GM19043 (cell line): Measurements from ENCODE around the gene GPRIN1.

ENCODE experiments used
- ATAC-seq: cut with Tn5 transposase; IDR thresholded peaks from one replicate; pipeline ENCODE4 v1.9.1; 2021; ENCODE audit warnings: low read depth; ENCODE audit not compliant: unreplicated experiment

The GPRIN1 gene

DNA sequence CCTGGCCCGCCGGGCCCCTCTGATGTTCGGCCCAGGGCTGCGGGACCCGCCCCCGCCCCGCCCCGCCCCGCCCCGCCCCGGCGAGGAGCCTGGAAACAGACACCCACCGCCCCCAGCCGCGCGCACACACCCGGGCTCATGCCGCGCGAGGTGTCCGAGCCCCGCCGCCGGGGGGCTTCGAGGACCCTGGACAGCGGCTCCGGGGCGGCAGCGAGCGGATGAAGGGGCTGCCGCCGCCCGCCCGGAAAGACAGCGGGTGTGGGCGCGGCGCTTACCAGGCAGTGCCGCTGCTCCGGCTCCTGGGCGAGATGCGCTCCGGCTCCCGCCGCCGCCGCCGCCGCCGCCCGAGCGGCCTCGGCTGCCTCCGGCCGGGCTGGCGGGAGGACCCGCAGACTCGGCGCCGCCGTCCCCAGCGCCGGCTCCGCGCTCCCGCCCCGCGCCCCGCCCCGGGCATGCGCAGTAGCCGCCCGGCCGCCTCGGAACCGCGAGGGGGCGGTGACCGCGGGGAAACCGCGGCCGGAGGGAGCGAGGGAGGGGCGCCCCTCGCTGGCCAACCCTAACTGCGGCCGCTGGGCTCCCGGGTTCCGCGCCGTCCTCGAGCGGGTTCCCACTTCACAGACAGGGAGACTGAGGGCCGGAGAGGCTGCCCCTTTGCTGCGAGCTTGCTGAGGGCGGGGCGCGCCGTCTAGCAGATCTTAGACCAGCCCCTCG is at the start of gene GPRIN1:
TSS of gene GPRIN1 (minus strand) at position 433 of the 711 bp plus-strand sequence. CDS start 10,322 bp downstream, outside the sequence.
- peak; percentile 69 for ATAC-seq

DNA sequence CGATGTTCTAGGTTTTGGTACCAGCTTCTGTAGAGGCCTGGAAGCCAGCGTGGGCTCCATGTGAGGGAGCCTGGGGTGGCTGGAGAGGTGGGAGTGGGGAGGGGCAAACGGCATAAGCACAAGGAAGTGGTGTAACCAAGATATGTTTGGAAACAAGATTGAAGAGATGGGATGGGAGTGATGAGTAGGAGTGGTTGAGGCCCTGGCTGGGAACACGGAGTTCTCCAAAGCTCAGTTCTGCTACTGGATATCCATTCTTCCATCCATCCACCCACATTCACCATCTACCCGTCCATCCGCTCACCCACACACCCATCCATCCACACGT is 49.5 kb upstream of the GPRIN1 start:
- no peak for ATAC-seq

DNA sequence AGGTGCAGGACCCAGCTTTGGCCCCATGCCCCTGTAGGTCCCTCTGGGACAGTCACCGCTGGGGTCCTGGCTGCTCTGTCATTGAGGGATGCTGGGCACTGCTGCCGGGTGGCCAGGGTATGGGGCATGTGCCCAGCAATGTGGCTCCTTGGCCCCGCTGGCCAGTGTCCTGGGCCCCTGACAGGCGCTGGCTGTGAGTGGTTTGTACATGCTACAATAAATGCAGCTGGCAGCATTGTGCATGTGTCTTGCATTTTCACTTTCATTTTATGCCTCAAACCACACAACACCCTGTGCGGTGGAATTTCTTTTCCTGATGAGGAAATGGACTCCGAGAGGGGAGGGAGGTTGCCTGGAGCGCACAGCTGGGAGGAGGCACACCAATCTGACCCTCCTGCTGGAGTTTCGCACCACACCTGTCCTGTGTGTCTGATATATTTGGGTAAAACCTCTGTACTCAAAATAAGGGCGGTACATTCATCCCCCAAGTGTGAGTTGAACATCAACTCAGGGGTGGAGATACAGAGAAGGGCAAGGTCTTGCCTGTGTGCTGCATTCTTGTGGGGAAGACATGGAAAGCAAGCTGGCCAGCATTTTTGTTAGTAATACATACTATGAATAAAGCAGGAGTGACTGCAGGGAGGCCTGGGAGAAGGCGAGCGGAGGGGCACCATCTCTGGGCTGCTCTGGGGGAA is 49.0 kb upstream of the GPRIN1 start:
- no peak for ATAC-seq

DNA sequence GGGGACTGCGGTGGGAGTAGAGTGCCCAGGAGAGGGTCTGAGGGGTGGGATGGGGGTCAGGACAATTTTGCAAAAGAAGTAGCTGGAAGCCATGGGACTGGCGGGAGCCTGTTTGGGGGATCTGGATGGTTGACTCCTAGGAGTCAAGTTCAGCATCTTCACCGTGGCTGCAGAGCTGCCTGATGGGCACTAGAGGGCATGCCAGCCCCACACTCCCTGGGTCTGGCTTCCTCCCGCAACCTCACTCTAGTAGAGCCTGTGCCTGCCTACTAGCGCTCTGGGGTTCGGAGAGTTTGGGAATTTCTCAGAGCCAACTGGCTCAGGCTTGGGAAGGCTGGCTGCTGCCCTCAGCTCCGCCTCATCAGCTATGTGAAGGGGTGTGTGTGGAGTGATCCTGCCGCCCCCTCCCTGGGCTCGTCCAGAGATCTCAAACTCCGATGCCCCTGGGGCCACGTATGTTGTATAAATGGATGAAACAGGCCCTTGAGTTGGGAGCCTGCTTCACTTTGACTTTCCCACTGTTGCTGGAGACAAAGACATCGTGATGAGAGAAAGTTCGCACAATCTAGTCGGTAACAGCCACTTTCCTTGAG is 48.1 kb upstream of the GPRIN1 start:
- no peak for ATAC-seq

DNA sequence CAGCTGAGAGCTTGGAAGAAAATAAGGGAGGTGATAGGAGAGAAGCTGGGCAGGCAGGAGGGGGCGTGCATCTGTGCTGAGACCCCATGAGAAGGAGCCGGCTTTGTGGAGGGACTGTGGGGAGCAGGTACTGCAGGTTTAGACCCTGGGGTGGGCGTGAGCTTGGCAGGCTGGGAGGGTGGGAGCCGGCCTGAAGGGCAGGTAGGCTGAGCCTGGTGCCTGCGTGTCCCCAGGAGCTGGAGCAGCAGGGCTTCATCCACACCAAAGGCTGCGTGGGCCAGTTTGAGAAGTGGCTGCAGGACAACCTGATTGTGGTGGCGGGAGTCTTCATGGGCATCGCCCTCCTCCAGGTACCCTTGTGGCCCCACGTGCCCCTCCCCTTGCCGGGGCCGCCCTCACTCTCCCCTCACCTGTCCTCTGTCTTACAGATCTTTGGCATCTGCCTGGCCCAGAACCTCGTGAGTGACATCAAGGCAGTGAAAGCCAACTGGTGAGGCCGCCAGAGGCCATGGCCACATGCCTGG is 46.6 kb upstream of the GPRIN1 start:
- ATAC-seq, result no peak

DNA sequence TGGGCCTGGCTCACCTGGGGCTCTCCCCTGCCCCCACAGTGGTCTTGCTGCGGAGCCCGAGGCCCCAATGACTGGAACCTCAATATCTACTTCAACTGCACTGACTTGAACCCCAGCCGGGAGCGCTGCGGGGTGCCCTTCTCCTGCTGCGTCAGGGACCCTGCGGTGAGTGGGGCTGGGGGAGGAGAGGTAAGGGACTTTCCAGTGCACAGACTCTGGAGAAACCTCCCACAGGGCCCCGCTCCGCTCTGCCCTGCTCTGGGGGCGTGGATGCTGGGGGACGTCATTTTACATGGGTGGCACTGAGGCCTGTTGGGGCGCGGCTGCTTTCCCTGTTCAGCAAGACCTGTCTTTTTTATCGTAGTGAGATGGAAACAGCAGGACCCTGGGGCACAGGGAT is 44.9 kb upstream of the GPRIN1 start:
- ATAC-seq, result no peak

DNA sequence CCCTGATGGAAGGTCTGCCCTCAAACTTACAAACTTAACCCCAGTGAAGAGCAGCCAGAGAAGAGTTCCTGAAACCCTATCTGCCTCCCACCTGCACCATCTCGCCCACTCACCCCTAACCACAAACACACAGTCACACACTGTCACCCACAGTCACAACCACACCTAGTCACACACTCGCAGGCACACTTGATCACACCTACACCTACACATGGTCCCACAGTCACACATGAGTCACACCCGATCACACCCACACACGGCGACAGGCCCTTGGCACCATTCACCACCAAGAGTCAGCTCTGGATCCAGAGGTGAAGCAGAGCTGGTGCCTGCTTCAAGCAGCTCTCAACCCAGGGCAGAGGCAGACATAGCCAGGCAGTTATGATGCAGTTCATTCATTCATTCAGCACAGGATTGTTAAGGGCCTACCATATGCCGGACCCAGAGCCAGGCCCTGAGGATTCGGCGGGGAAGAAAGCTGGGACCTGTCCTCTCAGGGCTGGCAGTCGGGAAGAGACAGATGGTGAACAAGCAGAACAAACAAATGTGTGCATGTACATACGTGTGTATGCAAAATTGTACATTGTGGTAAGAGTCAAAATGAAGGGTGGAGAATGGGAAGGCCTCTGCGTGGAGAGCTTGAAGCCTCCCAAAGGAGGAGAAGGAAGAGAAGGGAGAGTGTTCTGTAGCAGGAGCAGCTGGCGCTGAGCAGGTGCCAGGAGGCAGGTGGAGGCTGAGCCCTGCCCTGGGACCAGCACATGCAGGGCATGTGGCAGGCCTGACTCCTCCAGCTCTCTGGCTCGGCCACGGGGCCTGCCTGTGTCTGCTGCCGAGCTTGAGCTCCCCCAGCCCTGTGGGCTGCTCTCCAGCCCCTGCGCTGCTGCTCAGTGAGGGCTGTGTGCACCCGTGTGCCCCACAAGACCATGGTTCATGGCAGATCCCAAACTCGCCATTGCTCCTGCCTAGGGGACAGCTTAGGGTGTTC is 43.7 kb upstream of the GPRIN1 start:
- no peak for ATAC-seq

DNA sequence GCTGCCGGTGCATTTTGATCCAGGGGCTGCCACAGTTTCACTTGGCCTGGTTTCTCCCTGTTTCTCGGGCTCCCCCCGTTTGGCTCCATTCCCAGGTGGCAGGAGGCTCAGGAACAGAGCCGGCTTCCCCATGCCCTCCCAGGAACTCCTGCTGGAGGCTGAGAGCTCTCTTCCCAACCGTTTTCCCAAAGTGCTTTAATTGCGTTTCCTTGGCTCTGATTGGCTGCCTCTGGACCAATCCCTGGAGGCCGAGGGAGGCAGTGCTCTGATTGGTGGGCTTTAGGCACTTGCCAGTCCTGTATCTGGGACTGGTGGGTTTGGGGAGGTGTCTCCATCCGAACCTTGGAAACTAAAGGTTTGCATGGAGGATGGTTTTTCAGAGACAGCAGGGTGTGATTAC is 42.2 kb upstream of the GPRIN1 start:
- ATAC-seq, result no peak

DNA sequence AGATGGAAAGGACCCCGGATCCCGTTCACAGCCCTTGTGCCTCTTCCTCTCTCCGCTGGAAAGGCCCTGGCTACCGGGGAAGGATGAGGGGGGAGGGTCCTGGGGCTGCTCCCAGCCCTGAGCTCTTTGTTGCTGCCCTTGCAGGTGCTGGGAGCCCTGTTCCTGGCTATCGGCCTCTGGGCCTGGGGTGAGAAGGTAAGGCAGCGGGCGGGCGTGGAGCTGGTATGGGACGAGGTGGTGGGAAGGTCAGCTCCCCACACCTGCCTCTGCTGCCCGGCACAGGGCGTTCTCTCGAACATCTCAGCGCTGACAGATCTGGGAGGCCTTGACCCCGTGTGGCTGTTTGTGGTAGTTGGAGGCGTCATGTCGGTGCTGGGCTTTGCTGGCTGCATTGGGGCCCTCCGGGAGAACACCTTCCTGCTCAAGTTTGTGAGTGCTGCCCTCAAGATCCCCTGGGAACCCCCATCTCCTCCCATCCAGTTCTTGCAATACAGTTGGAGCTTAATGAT is 41.6 kb upstream of the GPRIN1 start:
- no peak for ATAC-seq

DNA sequence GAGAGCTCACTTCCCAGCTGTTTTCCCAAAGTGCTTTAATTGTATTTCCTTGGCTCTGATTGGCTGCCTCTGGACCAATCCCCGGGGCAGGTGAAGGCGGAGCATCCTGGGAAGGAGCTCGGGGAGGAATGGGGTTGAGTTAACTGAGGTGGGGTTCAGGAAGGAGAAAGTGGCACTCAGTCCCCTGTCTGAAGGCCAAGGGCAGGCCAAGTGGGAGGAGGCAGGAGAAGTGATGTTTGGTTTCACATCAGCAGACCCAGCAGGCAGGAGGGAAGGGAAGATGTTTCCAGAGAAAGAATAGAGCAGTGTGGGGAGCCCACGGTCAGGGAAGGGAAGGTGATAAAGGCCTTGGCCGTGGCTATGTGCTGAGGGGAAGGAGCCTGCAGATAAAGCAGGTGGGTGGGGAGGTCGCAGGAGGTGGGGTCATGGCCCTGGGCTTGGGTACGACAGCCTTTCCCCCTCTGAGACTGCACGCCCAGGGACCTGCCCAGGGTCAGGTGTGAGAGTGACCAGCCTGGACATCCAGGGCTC is 40.5 kb upstream of the GPRIN1 start:
- no peak for ATAC-seq

DNA sequence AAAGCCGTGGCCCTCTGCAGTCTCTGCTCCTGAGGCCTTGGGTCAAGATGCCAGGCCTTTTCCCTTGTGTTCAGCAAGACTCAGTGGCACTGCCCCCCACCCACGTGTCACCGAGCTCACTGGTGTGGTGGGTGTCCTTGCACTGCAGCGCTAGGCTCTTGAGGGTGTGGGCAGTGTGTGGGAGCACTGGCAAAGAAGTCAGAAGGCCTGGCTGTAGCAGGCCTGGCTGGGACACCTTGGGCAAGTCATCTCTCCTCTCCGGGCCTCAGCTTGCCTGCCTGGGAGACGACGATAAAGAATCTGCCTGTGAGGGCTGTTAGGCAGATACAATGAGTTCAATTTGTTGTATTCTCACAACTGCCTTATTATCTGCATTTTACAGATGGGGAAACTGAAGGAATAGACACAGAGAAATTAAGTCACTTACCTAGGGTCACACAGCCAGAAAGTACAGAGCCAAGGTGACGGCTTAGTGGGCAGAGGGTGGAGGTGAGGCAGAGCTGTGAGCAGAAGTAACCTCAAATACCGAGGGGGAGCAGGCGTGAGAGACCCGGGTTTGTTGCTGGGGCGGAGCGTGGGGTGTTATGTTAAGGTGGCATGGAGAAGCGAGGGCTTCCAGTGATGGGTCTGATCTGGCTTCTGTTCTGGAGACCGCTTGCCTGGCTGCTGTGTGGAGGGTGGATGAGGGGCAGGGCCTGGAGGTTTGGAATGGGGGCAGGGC is 38.7 kb upstream of the GPRIN1 start:
- ATAC-seq, result no peak

DNA sequence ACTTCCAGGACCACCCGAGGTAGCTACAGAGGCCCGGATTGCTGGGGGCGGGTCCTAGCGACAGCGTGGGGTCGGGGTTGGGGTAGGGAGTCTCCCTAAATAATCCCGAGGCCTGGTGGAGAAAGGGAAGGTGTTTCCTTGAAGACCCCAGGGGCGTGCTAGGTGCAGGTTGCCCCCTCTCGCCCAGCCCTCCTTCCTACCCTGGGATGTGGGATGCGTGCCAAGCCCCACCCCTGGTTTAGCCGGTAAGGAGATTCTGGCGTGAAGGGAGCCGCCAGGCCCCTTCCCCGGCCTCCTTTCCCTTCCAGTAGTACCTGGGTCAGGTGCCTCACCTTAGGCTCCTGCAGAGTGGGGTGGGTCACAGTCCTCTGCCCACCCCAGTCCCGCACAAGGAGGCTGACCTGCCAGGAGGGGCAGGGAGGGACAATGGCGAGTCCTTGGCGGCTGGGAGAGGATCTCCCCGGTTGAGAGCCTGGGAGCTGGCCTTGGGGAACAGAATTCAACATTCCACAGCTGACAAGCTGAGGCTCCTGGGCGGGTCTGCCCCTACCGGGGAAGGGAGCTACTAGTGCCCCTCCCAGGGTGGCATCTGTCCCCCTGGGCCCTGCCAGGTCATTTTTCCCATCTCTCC is 38.0 kb upstream of the GPRIN1 start:
- ATAC-seq, result no peak

DNA sequence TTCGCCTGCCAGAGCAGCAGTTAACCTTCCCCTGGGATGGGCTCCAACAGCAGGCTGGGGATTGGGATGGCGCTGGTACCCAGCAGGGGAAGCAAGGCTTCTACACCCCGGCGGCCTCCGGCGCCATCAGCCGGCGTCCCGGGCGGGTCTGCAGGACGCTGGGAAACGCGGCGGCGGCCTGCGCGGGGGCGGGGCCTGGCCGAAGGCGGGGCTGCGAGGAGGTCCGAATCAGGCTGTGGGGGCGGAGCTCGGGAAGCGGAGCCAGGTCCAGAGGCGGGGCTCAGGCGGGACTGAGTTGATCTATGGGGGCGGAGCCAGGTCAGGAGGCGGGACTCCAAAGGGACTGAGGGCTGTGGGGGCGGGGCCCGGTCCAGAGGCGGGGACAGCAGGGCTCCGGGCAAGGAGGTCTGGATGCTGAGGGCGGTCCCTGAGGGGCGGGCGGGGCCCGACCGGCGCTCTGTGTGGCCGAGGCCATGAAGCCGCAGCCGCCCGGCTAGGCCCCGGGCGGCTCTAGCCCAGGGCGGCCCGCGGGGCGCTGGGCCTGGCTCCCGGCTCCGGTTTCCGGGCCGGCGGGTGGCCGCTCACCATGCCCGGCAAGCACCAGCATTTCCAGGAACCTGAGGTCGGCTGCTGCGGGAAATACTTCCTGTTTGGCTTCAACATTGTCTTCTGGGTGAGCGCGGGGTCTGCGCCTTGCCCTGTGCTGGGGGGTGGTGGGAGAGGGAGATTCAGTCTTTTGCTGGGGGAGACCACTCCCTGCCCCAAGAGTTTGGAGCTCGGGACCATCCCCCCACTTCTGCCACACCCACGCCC is 37.3 kb upstream of the GPRIN1 start, which contains the start of gene TSPAN17:
TSS of gene TSPAN17 (plus strand) at position 455 of the 813 bp plus-strand sequence. CDS start at position 587, 132 bp downstream.
- peak; percentile 97 for ATAC-seq

DNA sequence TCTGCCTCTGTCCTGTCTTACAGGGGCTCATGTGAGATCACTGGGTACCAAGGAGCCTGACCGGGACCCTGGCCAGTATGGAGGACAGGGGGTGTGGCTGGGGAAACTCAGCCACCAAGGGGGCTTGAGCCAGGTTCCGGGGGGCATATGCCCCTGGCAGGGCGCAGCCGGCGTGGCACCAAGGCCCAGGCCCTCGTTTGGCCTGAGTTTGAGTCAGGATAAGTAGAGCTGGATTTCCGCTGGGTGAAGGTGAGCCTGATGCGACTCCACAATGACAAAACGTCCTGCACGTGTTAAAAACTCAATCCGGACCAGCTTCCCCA is 36.7 kb upstream of the GPRIN1 start:
- ATAC-seq, result peak; percentile 1

DNA sequence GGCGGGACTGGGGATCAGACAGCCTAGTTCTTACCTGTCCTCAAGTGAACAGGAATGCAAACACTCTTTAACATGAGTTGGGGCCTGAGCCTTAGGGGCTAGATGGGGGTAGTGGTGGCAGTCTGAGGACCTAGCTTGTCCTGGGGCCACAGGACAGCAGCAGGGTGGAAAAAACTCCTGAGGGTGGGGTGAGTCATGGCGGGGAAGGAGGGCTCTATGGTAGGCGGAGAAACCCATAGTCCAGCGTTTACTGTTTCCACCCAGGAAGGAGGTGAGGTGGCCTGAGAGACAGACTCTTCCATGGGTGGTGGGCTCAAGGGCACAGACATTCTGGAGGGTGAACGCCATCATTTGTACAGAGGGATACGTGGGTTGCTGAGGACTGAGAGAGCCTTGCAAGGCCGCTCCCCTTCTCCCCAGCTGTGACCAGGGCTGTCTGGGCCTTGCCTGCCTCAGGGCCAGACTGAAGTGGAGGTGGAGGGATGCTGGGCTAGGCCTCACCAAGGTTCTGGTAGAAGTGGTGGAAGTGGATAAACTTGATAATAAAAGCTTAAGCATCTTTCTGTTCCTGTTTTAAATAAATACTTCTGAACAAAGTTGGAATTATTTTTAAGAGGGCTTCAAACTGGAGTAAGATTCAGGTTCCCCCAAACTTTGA is 36.2 kb upstream of the GPRIN1 start:
- no peak for ATAC-seq

DNA sequence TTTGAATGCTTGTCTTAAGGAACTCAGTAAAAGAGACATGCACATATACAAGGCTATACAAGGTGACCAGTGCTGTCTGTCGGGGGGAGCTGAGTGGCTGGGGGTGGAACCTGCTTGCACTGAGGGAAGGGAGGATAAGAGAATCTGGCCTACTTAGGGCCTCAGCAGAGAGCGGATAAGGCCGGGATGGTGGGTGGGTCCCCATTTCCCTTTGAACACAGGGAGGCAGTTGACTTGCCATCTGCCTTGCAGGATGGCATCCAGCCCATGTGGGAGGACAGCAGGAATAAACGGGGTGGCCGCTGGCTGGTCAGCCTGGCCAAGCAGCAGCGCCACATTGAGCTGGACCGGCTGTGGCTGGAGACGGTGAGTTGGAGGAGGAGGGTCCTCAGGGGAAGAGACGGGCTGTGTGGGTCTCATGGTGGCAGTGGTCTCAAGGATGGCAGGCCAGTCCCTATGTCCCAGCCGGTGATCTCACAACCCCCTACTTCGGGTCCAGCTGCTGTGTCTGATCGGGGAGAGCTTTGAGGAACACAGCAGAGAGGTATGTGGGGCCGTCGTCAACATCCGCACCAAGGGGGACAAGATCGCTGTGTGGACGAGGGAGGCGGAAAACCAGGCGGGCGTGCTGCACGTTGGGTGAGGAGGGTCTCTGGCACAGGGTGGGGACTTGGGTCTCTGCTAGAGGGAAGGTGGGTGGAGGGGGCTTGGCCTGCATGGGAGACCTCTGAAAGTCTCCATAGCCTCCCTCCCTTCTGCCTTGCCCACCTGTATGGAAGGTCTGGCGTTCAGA is 35.1 kb upstream of the GPRIN1 start:
- ATAC-seq, result no peak

DNA sequence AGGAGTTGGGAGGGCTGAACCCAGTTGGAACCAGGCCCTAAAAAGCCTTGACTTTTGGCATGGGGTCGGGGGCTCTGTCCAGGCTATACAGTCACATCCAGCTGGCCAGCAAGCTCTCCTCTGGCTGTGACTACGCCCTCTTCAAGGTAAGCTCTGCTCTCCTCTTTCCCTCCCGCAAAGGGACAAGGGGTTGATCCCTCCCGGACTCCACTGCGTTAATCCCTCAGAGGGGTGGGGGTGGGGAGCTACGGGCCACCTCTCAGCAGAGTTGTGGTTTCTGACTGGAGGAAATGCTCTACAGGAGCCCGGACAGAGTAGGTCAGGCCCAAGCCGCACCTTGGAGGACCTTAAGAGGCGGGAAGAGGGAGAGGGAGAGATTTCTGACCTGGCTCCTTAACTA is 34.3 kb upstream of the GPRIN1 start:
- ATAC-seq, result no peak
